Measurements from ENCODE around the gene ZNF283.

GRCh38 chr19:43802216-43802951 lies 24.7 kb upstream of the ZNF283 start, which contains the start of gene LYPD5:
- TF ChIP-seq, protein P1, sequence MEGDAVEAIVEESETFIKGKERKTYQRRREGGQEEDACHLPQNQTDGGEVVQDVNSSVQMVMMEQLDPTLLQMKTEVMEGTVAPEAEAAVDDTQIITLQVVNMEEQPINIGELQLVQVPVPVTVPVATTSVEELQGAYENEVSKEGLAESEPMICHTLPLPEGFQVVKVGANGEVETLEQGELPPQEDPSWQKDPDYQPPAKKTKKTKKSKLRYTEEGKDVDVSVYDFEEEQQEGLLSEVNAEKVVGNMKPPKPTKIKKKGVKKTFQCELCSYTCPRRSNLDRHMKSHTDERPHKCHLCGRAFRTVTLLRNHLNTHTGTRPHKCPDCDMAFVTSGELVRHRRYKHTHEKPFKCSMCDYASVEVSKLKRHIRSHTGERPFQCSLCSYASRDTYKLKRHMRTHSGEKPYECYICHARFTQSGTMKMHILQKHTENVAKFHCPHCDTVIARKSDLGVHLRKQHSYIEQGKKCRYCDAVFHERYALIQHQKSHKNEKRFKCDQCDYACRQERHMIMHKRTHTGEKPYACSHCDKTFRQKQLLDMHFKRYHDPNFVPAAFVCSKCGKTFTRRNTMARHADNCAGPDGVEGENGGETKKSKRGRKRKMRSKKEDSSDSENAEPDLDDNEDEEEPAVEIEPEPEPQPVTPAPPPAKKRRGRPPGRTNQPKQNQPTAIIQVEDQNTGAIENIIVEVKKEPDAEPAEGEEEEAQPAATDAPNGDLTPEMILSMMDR (conservative IDR thresholded peaks at IDR 0.05): no peak
- no peak for TF ChIP-seq ZFX (IDR thresholded peaks at IDR 0.05)

All from C4-2B (cell line).